Activated T-cell treated with anti-CD3 and anti-CD28 coated beads for 48 hours (primary cell): ENCODE measurements around the gene DDX10.

Source experiments
- DNase-seq: peaks from one replicate; pipeline ENCODE4 v3.0.0-alpha.2; 2020; ENCODE audit warnings: low read depth

The DDX10 gene

GRCh38 chr11:108824545-108824944, 159.7 kb downstream of the DDX10 start:
- no peak for DNase-seq

GRCh38 chr11:108825381-108825780, 160.5 kb downstream of the DDX10 start:
- no peak for DNase-seq

- DNase-seq, result no peak
Measured at GRCh38 chr11:108826136-108826535, 161.3 kb downstream of the DDX10 start.

- DNase-seq, result no peak
Measured at GRCh38 chr11:108835624-108836023, 170.8 kb downstream of the DDX10 start.

- DNase-seq, result no peak
Measured at GRCh38 chr11:108836541-108836940, 171.7 kb downstream of the DDX10 start.

- no peak for DNase-seq
Measured at GRCh38 chr11:108838102-108838791, 173.4 kb downstream of the DDX10 start.

GRCh38 chr11:108838792-108839105, 173.9 kb downstream of the DDX10 start:
- no peak for DNase-seq

- no peak for DNase-seq
Measured at GRCh38 chr11:108846009-108846408, 181.1 kb downstream of the DDX10 start.

GRCh38 chr11:108847298-108847990, 182.6 kb downstream of the DDX10 start:
- no peak for DNase-seq

GRCh38 chr11:108851781-108852180, 186.9 kb downstream of the DDX10 start:
- no peak for DNase-seq

- DNase-seq, result no peak
Measured at GRCh38 chr11:108852701-108853100, 187.8 kb downstream of the DDX10 start.

- no peak for DNase-seq
Measured at GRCh38 chr11:108853151-108853550, 188.3 kb downstream of the DDX10 start.

- DNase-seq, result no peak
Measured at GRCh38 chr11:108853864-108854263, 189.0 kb downstream of the DDX10 start.

- DNase-seq, result no peak
Measured at GRCh38 chr11:108854346-108854745, 189.5 kb downstream of the DDX10 start.

GRCh38 chr11:108857382-108857781, 192.5 kb downstream of the DDX10 start:
- no peak for DNase-seq

- no peak for DNase-seq
Measured at GRCh38 chr11:108858622-108859021, 193.8 kb downstream of the DDX10 start.

- no peak for DNase-seq
Measured at GRCh38 chr11:108859510-108859909, 194.6 kb downstream of the DDX10 start.

- no peak for DNase-seq
Measured at GRCh38 chr11:108863528-108863927, 198.7 kb downstream of the DDX10 start.

- no peak for DNase-seq
Measured at GRCh38 chr11:108865406-108865805, 200.5 kb downstream of the DDX10 start.

GRCh38 chr11:108866781-108867180, 201.9 kb downstream of the DDX10 start:
- no peak for DNase-seq

GRCh38 chr11:108870373-108871020, 205.6 kb downstream of the DDX10 start:
- no peak for DNase-seq

- DNase-seq, result peak; percentile 6
Measured at GRCh38 chr11:108871152-108871551, 206.3 kb downstream of the DDX10 start.

GRCh38 chr11:108871867-108872266, 207.0 kb downstream of the DDX10 start:
- DNase-seq, result no peak
